Heart right ventricle (tissue), 16 donors: ENCODE results near the gene PRDM15. TPM values are rescaled to one million over a fixed set of nuclear protein-coding genes. Genes with fewer than 3 reads are reported as not detected.

Experiments
- ATAC-seq, 8 donors: fragments of 200-7000 bp; cut with Tn5 transposase; one replicate each; pipeline ENCODE4 v1.9.1; 2020; ENCODE audit warnings: mild to moderate bottlenecking in 8 of 8, moderate library complexity in 8 of 8, moderate number of reproducible peaks in 1 of 8
- DNase-seq, 2 donors: peaks; one replicate each; pipeline ENCODE4 v3.0.0-alpha.2; 2020
- H3K27ac ChIP-seq, 10 donors: fragments of 200-600 bp; sonication (generic) in 2 of 10; one replicate each; pipeline versions ENCODE4 v1.5.0 to v1.8.0; 2020 to 2022; ENCODE audit warnings: mild to moderate bottlenecking in 3 of 10
- H3K27me3 ChIP-seq, 7 donors: fragments of 200-600 bp; one replicate each; pipeline ENCODE4 v1.8.0; 2021 to 2022; ENCODE audit warnings: mild to moderate bottlenecking in 2 of 7
- H3K36me3 ChIP-seq, 9 donors: fragments of 200-600 bp; sonication (generic) in 1 of 9; one replicate each; pipeline versions ENCODE4 v1.5.0 to v1.8.0; 2020 to 2022; ENCODE audit warnings: mild to moderate bottlenecking in 2 of 9
- H3K4me1 ChIP-seq, 9 donors: fragments of 200-600 bp; sonication (generic) in 1 of 9; one replicate each; pipeline versions ENCODE4 v1.5.0 to v1.8.0; 2020 to 2022; ENCODE audit warnings: mild to moderate bottlenecking in 4 of 9
- H3K4me3 ChIP-seq, 10 donors: fragments of 200-600 bp; sonication (generic) in 2 of 10; one replicate each; pipeline versions ENCODE4 v1.5.0 to v1.8.0; 2020 to 2022; ENCODE audit warnings: mild to moderate bottlenecking in 7 of 10, moderate library complexity in 2 of 10
- H3K9me3 ChIP-seq, 11 donors: fragments of 200-600 bp in 10 of 11; sonication (generic) in 2 of 11; one replicate each; pipeline versions ENCODE4 v1.5.0 to v1.8.0; 2013 to 2022; ENCODE audit warnings: mild to moderate bottlenecking in 2 of 11, control low read depth in 1 of 11, moderate library complexity in 1 of 11
- CTCF ChIP-seq, 9 donors: fragments of 200-600 bp; sonication (generic) in 2 of 9; IDR thresholded peaks; one replicate each; pipeline versions ENCODE4 v1.5.0 to v1.8.0; 2021 to 2022; ENCODE audit warnings: antibody characterized with exemption in 9 of 9, mild to moderate bottlenecking in 5 of 9, moderate library complexity in 1 of 9
- WGBS, 2 donors: extraction: QIAGEN DNeasy Blood & Tissue Kit; methylation state at CpG; one replicate each; pipeline ENCODE4 v1.1.7; 2013; ENCODE audit warnings: inconsistent platforms in 1 of 2; 5-methylcytosine and 5-hydroxymethylcytosine counted together
- intact Hi-C, 10 donors: fragments of 100-400 bp; cut with DNase I; formaldehyde crosslinking; loops; one replicate each; pipeline versions ENCODE4 v1.11.1 to v1.14.2; 2022
- polyA plus RNA-seq, 2 donors: library from polyadenylated mRNA; stranded (reverse); fragments of 200-250 nt; gene quantifications; one replicate each; pipeline ENCODE4 v1.2.3, GENCODE V29; 2013
- total RNA-seq, 10 donors: library from RNA; stranded (reverse); fragmentation: NEBNext Ultra II Directional in 3 of 10; extraction: Animal tissue kit (Norgen Biotek cat#: 25700) in 3 of 10; gene quantifications; one replicate each; pipeline versions ENCODE4 v1.2.1 to v1.2.4, GENCODE V29; 2021 to 2023
- donor health status: Arrhythmogenic right ventricular cardiomyopathy.
- donor health status: ischemic (EF 13 %, LVEDD 7.1; RV severe dilation, severe dysfunction).
- donor health status: healthy with polysubstance abuse.
- donor health status: DM: no; HTN: yes; CAD: no.
- donor health status: DM: no; HTN: no; CAD: no.
- donor health status: ischemic (EF 25% LVEDD 6.9; RV normal size, moderate dysfunction).
- donor health status: ischemic (EF 25% LVEDD 5.7; RV mildly dilated, moderate dysfunction).
- donor health status: healthy.
- donor health status: DM: yes; HTN: yes; CAD: no.
- donor health status: Ischemic cardiomyopathy.
- donor health status: ischemic (EF 35%, LVEDD 5.7; RV mildly dilated, moderate dysfunction).
- donor health status: nonischemic (EF 11% LVEDD 7.7; RV severe dilation, severe dysfunction).
- donor health status: DM: yes; HTN: yes; CAD: no.
- donor health status: PGD.
- donor health status: ischemic (EF 29% LVEDD 5.4; RV normal size, mild dysfunction).
- donor health status: nonischemic (EF 23%, LVEDD 6.1; RV moderate dilation, normal function).

Gene PRDM15
- total and polyA plus RNA-seq, 12 donors: 1.0 to 5.8 (median 3.2) TPM

DNA sequence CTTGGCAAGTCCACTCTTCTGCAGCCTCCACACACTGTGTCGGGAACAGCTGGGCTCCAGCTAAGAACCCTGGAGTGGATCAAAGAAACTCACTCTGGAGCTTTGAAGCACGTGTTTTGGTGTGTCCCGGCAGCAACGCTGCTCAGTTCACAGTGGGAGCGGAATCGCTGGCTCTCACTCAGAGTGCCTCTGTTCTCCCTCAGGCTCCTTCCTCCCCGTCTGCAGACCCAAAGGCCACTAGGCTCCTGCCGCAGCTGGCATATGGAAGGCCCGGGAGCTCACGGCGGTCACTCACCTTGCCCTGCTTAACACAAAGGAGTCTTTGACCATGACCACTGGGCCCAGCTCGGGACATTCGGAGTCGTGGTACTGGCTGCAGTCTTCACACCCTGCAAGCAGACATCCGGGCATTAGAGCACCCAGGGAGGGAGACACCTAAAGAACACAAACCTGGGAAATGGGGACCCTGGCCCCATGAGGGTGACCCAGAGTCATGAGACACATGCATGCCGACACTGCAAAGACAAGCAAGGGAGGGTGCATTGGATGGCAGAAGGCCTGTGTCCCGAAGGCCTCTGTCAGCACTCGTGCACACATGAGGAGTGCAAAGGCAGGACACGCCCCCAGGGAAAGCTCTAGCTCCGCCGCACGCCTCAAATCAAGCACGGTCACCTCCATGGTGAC is 19.7 kb downstream of the PRDM15 start:
- WGBS, 2 donors: 94 to 97% methylated on average over 23 of the region's 23 CpGs
- intact Hi-C loops: no loop called here
- no peak for DNase-seq
- no peak overlapping the region for H3K4me3 ChIP-seq
- no peak for ATAC-seq
- no peak overlapping the region for H3K27ac ChIP-seq
- peaks cover 0 to 16% (median 0%) of the 10 kb centered on the region in 9 donors for H3K4me1 ChIP-seq
- H3K9me3 ChIP-seq: no peaks in the 10 kb centered on the region
- no peaks in the 10 kb centered on the region for H3K27me3 ChIP-seq
- H3K36me3 ChIP-seq: peaks cover 0 to 47% (median 6%) of the 10 kb centered on the region in 9 donors
- TF ChIP-seq CTCF (IDR thresholded peaks at IDR 0.05): no peak

- DNase-seq (no peak), ATAC-seq (no peak)
- peaks cover 0 to 16% (median 0%) of the 10 kb centered on the region in 9 donors for H3K4me1 ChIP-seq
- no peaks in the 10 kb centered on the region for H3K27me3 ChIP-seq
- no peak overlapping the region for H3K27ac ChIP-seq
- peaks cover 0 to 55% (median 14%) of the 10 kb centered on the region in 9 donors for H3K36me3 ChIP-seq
- intact Hi-C loops: no loop called here
- TF ChIP-seq CTCF (IDR thresholded peaks at IDR 0.05): no peak
- 97 to 98% methylated on average over 26 to 27 of the region's 27 CpGs for WGBS, 2 donors
- H3K9me3 ChIP-seq: no peaks in the 10 kb centered on the region
- no peak overlapping the region for H3K4me3 ChIP-seq
Measured at GRCh38 chr21:41858466-41859296, 20.5 kb downstream of the PRDM15 start.

DNA sequence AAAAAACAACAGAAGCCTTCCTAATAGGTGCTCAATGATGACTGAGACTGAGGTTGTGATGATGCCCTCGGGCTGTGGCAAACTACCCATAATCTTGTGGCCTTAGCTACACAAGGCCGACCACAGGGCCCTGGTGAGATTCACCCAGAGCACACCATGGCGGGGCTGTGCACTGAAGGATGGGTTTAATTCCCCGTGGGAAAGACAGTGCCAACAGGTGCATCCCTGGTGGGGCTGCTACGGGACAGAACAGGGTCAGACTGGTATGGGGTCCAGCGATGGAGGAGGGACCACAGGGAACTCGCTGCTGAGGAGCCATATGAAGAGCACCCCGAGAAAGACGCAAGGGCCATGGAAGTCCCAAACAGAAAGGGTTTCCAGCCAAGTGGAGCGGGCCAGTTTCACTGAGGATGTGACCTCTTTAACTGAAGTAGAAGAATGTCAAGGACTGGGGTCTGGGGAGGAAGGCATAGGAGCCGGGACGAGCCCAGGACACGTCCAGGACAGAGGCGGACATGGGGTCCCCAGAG is 21.3 kb downstream of the PRDM15 start:
- H3K36me3 ChIP-seq: peaks cover 0 to 62% (median 14%) of the 10 kb centered on the region in 9 donors
- no peak for DNase-seq

More for the DNA sequence above, 21.3 kb downstream of the PRDM15 start:
- intact Hi-C loops: no loop called here
- Histone ChIP-seq H3K9me3 (no peaks in the 10 kb centered on the region), H3K27ac (no peak overlapping the region), H3K4me3 (no peak overlapping the region), H3K27me3 (no peaks in the 10 kb centered on the region), H3K4me1 (peaks cover 0 to 8% (median 0%) of the 10 kb centered on the region in 9 donors)
- WGBS, 2 donors: 97% methylated on average over 14 of the region's 14 CpGs
- TF ChIP-seq CTCF (IDR thresholded peaks at IDR 0.05): no peak
- no peak for ATAC-seq
